H1 (cell line): Measurements from ENCODE around the gene CTTNBP2NL. TPM values are rescaled to one million over a fixed set of nuclear protein-coding genes. Genes with fewer than 3 reads are reported as not detected.

Experiments used
- CTCF ChIA-PET: fragments of 300-600 bp; sonication (Branson Sonifier 250); formaldehyde crosslinking; loops from one replicate; lab custom pipeline; 2021; ENCODE audit not compliant: partially characterized antibody; lab: Charles Lee
- POLR2A ChIA-PET: fragments of 300-600 bp; sonication (Branson Sonifier 250); formaldehyde crosslinking; loops from one replicate; lab custom pipeline; 2021; ENCODE audit warnings: inconsistent platforms; ENCODE audit not compliant: partially characterized antibody; lab: Charles Lee
- DNase-seq, 2 experiments: peaks; one replicate each; pipeline versions ENCODE4 v3.0.0 to v3.0.0-alpha.2; 2010 to 2022; ENCODE audit warnings: low spot score in 2 of 2, low read depth in 1 of 2, mixed read lengths in 1 of 2
- FAIRE-seq: peaks from 2 replicates; lab custom pipeline; 2011; peaks lifted over from hg19 to GRCh38; lab: Jason Lieb, UNC
- H2AFZ ChIP-seq: 2 replicates; pipeline ENCODE4 v1.8.1; 2012; ENCODE audit warnings: low read length, inconsistent platforms
- H2AK5ac ChIP-seq: 2 replicates; pipeline ENCODE4 v1.6.1; 2013; ENCODE audit warnings: low read depth, low read length
- H2BK120ac ChIP-seq: replicated peaks from 2 replicates; pipeline ENCODE3; 2013; ENCODE audit warnings: low read depth, low read length, inconsistent platforms
- H2BK12ac ChIP-seq: 2 replicates; pipeline ENCODE4 v1.6.1; 2013; ENCODE audit warnings: low read depth, low read length
- H2BK15ac ChIP-seq: 2 replicates; pipeline ENCODE4 v1.6.1; 2013; ENCODE audit warnings: low read length
- H2BK20ac ChIP-seq: 2 replicates; pipeline ENCODE4 v1.6.1; 2013; ENCODE audit warnings: low read length
- H2BK5ac ChIP-seq: 2 replicates; pipeline ENCODE4 v1.6.1; 2013; ENCODE audit warnings: low read depth, low read length
- H3K14ac ChIP-seq: 2 replicates; pipeline ENCODE4 v1.6.1; 2013; ENCODE audit warnings: inconsistent platforms; ENCODE audit not compliant: insufficient read length
- H3K18ac ChIP-seq: 2 replicates; pipeline ENCODE4 v1.6.1; 2013; ENCODE audit warnings: low read length; ENCODE audit errors: extremely low read depth
- H3K23ac ChIP-seq: 2 replicates; pipeline ENCODE4 v1.6.1; 2013; ENCODE audit warnings: inconsistent platforms; ENCODE audit not compliant: insufficient read length
- H3K23me2 ChIP-seq: 2 replicates; pipeline ENCODE4 v1.6.1; 2013; ENCODE audit warnings: low read depth, low read length
- H3K27ac ChIP-seq: 2 replicates; pipeline ENCODE4 v1.6.1; 2011; ENCODE audit warnings: low read depth, low read length, inconsistent platforms
- H3K27me3 ChIP-seq, 4 experiments: replicated peaks in 1 of 4; 1 replicate in 1 of 4; 2 replicates in 3 of 4; pipeline versions ENCODE4 v1.6.1 to v1.8.1; 2011 to 2013; ENCODE audit warnings: low read length in 3 of 4, mild to moderate bottlenecking in 3 of 4, inconsistent platforms in 2 of 4, mixed read lengths in 2 of 4, moderate library complexity in 1 of 4; ENCODE audit not compliant: control insufficient read depth in 3 of 4, insufficient read depth in 3 of 4; ENCODE audit errors: extremely low read depth in 1 of 4
- H3K36me3 ChIP-seq, 4 experiments: 2 replicates each; pipeline versions ENCODE4 v1.6.1 to v1.8.1; 2011 to 2013; ENCODE audit warnings: mild to moderate bottlenecking in 4 of 4, low read length in 3 of 4, moderate library complexity in 2 of 4, control low read depth in 1 of 4, inconsistent platforms in 1 of 4; ENCODE audit not compliant: insufficient read depth in 4 of 4, control insufficient read depth in 2 of 4
- H3K4ac ChIP-seq: replicated peaks from 2 replicates; pipeline ENCODE3; 2013; ENCODE audit warnings: low read length, low read depth, mixed read lengths, inconsistent platforms; ENCODE audit not compliant: insufficient read length
- H3K4me1 ChIP-seq, 4 experiments: replicated peaks in 1 of 4; 1 replicate in 1 of 4; 2 replicates in 3 of 4; pipeline versions ENCODE4 v1.6.1 to v1.8.1; 2011 to 2013; ENCODE audit warnings: low read length in 3 of 4, inconsistent platforms in 2 of 4, mixed read lengths in 1 of 4; ENCODE audit not compliant: insufficient read depth in 4 of 4, control insufficient read depth in 3 of 4
- H3K4me2 ChIP-seq, 2 experiments: 2 replicates each; pipeline versions ENCODE4 v1.6.1 to v1.8.1; 2011 to 2013; ENCODE audit warnings: low read depth in 2 of 2, low read length in 2 of 2, control low read depth in 1 of 2, inconsistent platforms in 1 of 2, mild to moderate bottlenecking in 1 of 2; ENCODE audit not compliant: insufficient read depth in 1 of 2
- H3K4me3 ChIP-seq, 4 experiments: fragments of 200-600, 300-600 bp in 1 of 4; sonication (generic), shearing (Covaris generic), sonication (Bioruptor Twin) in 1 of 4; 2 replicates each; pipeline versions ENCODE4 v1.5.1 to v1.8.1; 2011 to 2016; ENCODE audit warnings: low read length in 4 of 4, low read depth in 3 of 4, control low read depth in 2 of 4, inconsistent platforms in 2 of 4, mild to moderate bottlenecking in 2 of 4, mixed read lengths in 1 of 4, moderate library complexity in 1 of 4; ENCODE audit not compliant: insufficient read depth in 2 of 4; ENCODE audit errors: extremely low read depth in 1 of 4
- H3K56ac ChIP-seq: replicated peaks from 2 replicates; pipeline ENCODE3; 2013; ENCODE audit warnings: low read depth, mild to moderate bottlenecking, mixed read lengths, low read length, inconsistent platforms; ENCODE audit not compliant: insufficient read length
- H3K79me1 ChIP-seq: 2 replicates; pipeline ENCODE4 v1.6.1; 2013; ENCODE audit warnings: low read depth, low read length, control low read depth
- H3K79me2 ChIP-seq, 2 experiments: 2 replicates each; pipeline versions ENCODE4 v1.6.1 to v1.8.1; 2012 to 2013; ENCODE audit warnings: low read length in 2 of 2, mild to moderate bottlenecking in 2 of 2, inconsistent platforms in 1 of 2; ENCODE audit not compliant: insufficient read depth in 2 of 2, control insufficient read depth in 1 of 2
- H3K9ac ChIP-seq, 4 experiments: replicated peaks in 1 of 4; 1 replicate in 1 of 4; 2 replicates in 3 of 4; pipeline versions ENCODE4 v1.6.1 to v1.8.1; 2011 to 2013; ENCODE audit warnings: low read depth in 3 of 4, low read length in 3 of 4, control low read depth in 2 of 4, mild to moderate bottlenecking in 2 of 4, moderate library complexity in 2 of 4, inconsistent platforms in 1 of 4; ENCODE audit errors: extremely low read depth in 1 of 4
- H3K9me3 ChIP-seq, 2 experiments: 2 replicates each; pipeline versions ENCODE4 v1.6.1 to v1.8.1; 2012 to 2013; ENCODE audit warnings: mild to moderate bottlenecking in 2 of 2, moderate library complexity in 2 of 2, control low read depth in 1 of 2, inconsistent platforms in 1 of 2, low read depth in 1 of 2, low read length in 1 of 2, mixed read lengths in 1 of 2; ENCODE audit not compliant: insufficient read depth in 2 of 2
- H4K20me1 ChIP-seq, 2 experiments: replicated peaks in 1 of 2; 2 replicates each; pipeline versions ENCODE3 to v1.8.1; 2011 to 2013; ENCODE audit warnings: inconsistent platforms in 2 of 2, low read length in 2 of 2, mild to moderate bottlenecking in 1 of 2; ENCODE audit not compliant: insufficient read depth in 2 of 2, control insufficient read depth in 1 of 2
- H4K5ac ChIP-seq: 2 replicates; pipeline ENCODE4 v1.6.1; 2013; ENCODE audit warnings: low read length, low read depth, mixed read lengths, inconsistent platforms; ENCODE audit not compliant: insufficient read length
- H4K8ac ChIP-seq: 2 replicates; pipeline ENCODE4 v1.8.0; 2013; ENCODE audit warnings: mild to moderate bottlenecking, moderate library complexity, low read length, inconsistent platforms; ENCODE audit not compliant: insufficient read depth; ENCODE audit errors: extremely low read depth
- H4K91ac ChIP-seq: replicated peaks from 2 replicates; pipeline ENCODE3; 2013; ENCODE audit warnings: low read length, mixed read lengths, inconsistent platforms; ENCODE audit not compliant: insufficient read length
- BACH1 ChIP-seq: IDR thresholded peaks from 2 replicates; pipeline ENCODE4 v1.6.1; 2012; ENCODE audit warnings: low read length, improper control_type of control experiment
- BRCA1 ChIP-seq: IDR thresholded peaks from 2 replicates; pipeline ENCODE4 v1.6.1; 2012; ENCODE audit warnings: low read depth, low read length, improper control_type of control experiment
- GABPA ChIP-seq: IDR thresholded peaks from 2 replicates; pipeline ENCODE4 v1.6.1; 2011; ENCODE audit warnings: mild to moderate bottlenecking, low read length, moderate library complexity, borderline replicate concordance; ENCODE audit not compliant: insufficient read depth
- JUN ChIP-seq: IDR thresholded peaks from 2 replicates; pipeline ENCODE4 v1.6.1; 2011; ENCODE audit warnings: low read depth, mild to moderate bottlenecking, improper control_type of control experiment, low read length
- NRF1 ChIP-seq: IDR thresholded peaks from 2 replicates; pipeline ENCODE4 v1.6.1; 2011; ENCODE audit warnings: mild to moderate bottlenecking, low read depth, low read length, improper control_type of control experiment
- SIRT6 ChIP-seq: IDR thresholded peaks from one replicate; pipeline ENCODE4 v1.7.1; 2012; ENCODE audit warnings: low read length, inconsistent platforms
- SIX5 ChIP-seq: IDR thresholded peaks from 2 replicates; pipeline ENCODE4 v1.6.1; 2011; ENCODE audit warnings: mild to moderate bottlenecking, low read depth, low read length
- USF2 ChIP-seq: IDR thresholded peaks from 2 replicates; pipeline ENCODE4 v1.6.1; 2011; ENCODE audit warnings: low read length, improper control_type of control experiment
- YY1 ChIP-seq: IDR thresholded peaks from 2 replicates; pipeline ENCODE4 v1.6.1; 2011; ENCODE audit warnings: low read depth, mild to moderate bottlenecking, low read length
- ZNF274 ChIP-seq: IDR thresholded peaks from 2 replicates; pipeline ENCODE4 v1.7.0; 2012; ENCODE audit warnings: low read length, borderline replicate concordance; ENCODE audit errors: extremely low read depth
- WGBS, 2 experiments: shearing (Covaris generic) in 1 of 2; methylation state at CpG; one replicate each; pipeline versions ENCODE4 v1.1.6 to v1.1.7; 2013 to 2015; ENCODE audit warnings: low lambda C conversion rate in 2 of 2, mixed read lengths in 2 of 2, inconsistent platforms in 1 of 2, low coverage in 1 of 2, missing lambda C conversion rate in 1 of 2; ENCODE audit not compliant: insufficient replicate concordance in 2 of 2, insufficient coverage in 1 of 2, insufficient read length in 1 of 2; ENCODE audit errors: extremely low coverage in 1 of 2, missing lambda C conversion rate in 1 of 2; 5-methylcytosine and 5-hydroxymethylcytosine counted together
- polyA plus RNA-seq, 7 experiments: library from polyadenylated mRNA; depleted of rRNA in 3 of 7; stranded (reverse) in 5 of 7; unstranded in 2 of 7; fragments of >200 nt in 5 of 7; fragments of 200-250 nt in 2 of 7; gene quantifications; 1 replicate in 5 of 7; 2 replicates in 1 of 7; 4 replicates in 1 of 7; pipeline versions ENCODE4 v1.2.1 to v1.2.3, GENCODE V29; 2011 to 2013; ENCODE audit warnings: missing spikeins in 2 of 7, mixed read lengths in 2 of 7
- total RNA-seq: library from RNA; stranded (reverse); fragmentation: NEBNext Ultra II Directional; extraction: Animal tissue kit (Norgen Biotek cat#: 25700); gene quantifications from 2 replicates; pipeline ENCODE4 v1.2.1, GENCODE V29; 2021
- TF ChIP-seq, protein P1 (sequence below), 3 experiments: IDR thresholded peaks; 1 replicate in 2 of 3; 2 replicates in 1 of 3; pipeline versions ENCODE4 v1.5.1 to v1.6.1; 2011; ENCODE audit warnings: low read length in 3 of 3, mild to moderate bottlenecking in 3 of 3, inconsistent platforms in 2 of 3, low read depth in 1 of 3, moderate library complexity in 1 of 3; ENCODE audit not compliant: insufficient read depth in 1 of 3; ENCODE audit errors: control extremely low read depth in 1 of 3

Gene CTTNBP2NL
- total and polyA plus RNA-seq, 2 of the 8 experiments (the other 6 are each of a cell fraction or from before 2014, with no cell fraction given) = 6.4 to 35.1 TPM

DNA sequence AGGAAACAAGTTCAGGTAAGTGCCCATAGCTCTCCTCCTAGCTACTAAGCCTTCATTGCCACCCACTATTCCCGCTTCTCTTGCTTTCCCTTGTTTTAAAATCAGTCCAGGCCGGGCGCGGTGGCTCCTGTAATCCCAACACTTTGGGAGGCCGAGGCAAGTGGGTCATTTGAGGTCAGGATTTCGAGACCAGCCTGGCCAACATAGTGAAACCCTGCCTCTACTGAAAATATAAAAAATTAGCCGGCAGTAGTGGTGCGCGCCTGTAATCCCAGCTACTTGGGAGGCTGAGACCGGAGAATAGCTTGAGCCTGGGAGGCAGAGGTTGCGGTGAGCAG lies 4.4 kb upstream of the CTTNBP2NL start:
- DNase-seq (peak in 1 of 2 experiments; percentile 38), FAIRE-seq (no peak)
- no peak overlapping the region for H2BK5ac ChIP-seq
- H3K79me1 ChIP-seq = peaks cover 3% of the 10 kb centered on the region; the same call in 1 of the 2 replicates
- H3K4me2 ChIP-seq = peak overlapping the region; percentile 40 to 70
- peaks cover 8% of the 10 kb centered on the region; the same call in 1 of the 2 replicates for H3K23me2 ChIP-seq
- no peak overlapping the region for H2BK20ac ChIP-seq
- no peak overlapping the region for H2BK120ac ChIP-seq
- H3K9me3 ChIP-seq = no peaks in the 10 kb centered on the region
- no peak overlapping the region for H3K4me3 ChIP-seq
- no peaks in the 10 kb centered on the region for H3K27me3 ChIP-seq
- no peak overlapping the region for H2AK5ac ChIP-seq
- H3K4me1 ChIP-seq = peaks cover 2 to 14% (median 8%) of the 10 kb centered on the region in 4 experiments; a peak in 5 of 7 replicates
- H4K5ac ChIP-seq = no peak overlapping the region
- H3K23ac ChIP-seq = no peak overlapping the region
- H2AFZ ChIP-seq = peak overlapping the region; percentile 67; the same call in 1 of the 2 replicates
- CTCF ChIA-PET = interaction anchor here (0.6 to 5.0 kb wide), 34 partner anchors 9 to 324 kb away, joined by 3 to 80 read pairs (median 5); partner anchors contain the start of gene PPM1J
- H3K14ac ChIP-seq = no peak overlapping the region
- H3K18ac ChIP-seq = no peak overlapping the region
- H2BK12ac ChIP-seq = no peak overlapping the region
- no peaks in the 10 kb centered on the region for H3K36me3 ChIP-seq
- 95% methylated on average over 11 of the region's 11 CpGs; no CpG with 5 or more reads in 1 of the 2 experiments for WGBS, 2 experiments
- H4K8ac ChIP-seq = no peak overlapping the region
- H3K27ac ChIP-seq = no peak overlapping the region
- H3K56ac ChIP-seq = no peak overlapping the region
- H3K79me2 ChIP-seq = peaks cover 0 to 2% of the 10 kb centered on the region in 2 experiments; a peak in 2 of 4 replicates
- no peak overlapping the region for H3K9ac ChIP-seq
- H4K20me1 ChIP-seq = no peaks in the 10 kb centered on the region
- H4K91ac ChIP-seq = no peak overlapping the region
- H2BK15ac ChIP-seq = no peak overlapping the region
- no peak overlapping the region for H3K4ac ChIP-seq
- POLR2A ChIA-PET = interaction anchor here (1.5 to 1.8 kb wide), 2 partner anchors 74 to 283 kb away, joined by 3 to 8 read pairs; partner anchors contain the start of gene MOV10
- TF ChIP-seq NRF1 (no peak), ZNF274 (no peak), SIRT6 (no peak), SIX5 (no peak), GABPA (no peak), BRCA1 (no peak), JUN (no peak), USF2 (no peak), YY1 (no peak), BACH1 (no peak)
- TF ChIP-seq, protein P1, sequence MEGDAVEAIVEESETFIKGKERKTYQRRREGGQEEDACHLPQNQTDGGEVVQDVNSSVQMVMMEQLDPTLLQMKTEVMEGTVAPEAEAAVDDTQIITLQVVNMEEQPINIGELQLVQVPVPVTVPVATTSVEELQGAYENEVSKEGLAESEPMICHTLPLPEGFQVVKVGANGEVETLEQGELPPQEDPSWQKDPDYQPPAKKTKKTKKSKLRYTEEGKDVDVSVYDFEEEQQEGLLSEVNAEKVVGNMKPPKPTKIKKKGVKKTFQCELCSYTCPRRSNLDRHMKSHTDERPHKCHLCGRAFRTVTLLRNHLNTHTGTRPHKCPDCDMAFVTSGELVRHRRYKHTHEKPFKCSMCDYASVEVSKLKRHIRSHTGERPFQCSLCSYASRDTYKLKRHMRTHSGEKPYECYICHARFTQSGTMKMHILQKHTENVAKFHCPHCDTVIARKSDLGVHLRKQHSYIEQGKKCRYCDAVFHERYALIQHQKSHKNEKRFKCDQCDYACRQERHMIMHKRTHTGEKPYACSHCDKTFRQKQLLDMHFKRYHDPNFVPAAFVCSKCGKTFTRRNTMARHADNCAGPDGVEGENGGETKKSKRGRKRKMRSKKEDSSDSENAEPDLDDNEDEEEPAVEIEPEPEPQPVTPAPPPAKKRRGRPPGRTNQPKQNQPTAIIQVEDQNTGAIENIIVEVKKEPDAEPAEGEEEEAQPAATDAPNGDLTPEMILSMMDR (IDR thresholded peaks at IDR 0.05; ENCODE audit: control extremely low read depth in 1 of 3, insufficient read depth in 1 of 3, low read depth in 1 of 3, low read length in 3 of 3) = no peak
